Natural killer cell treated with Interleukin-12 subunit alpha and Interleukin-12 subunit beta and Interleukin-15 and Interleukin-18, amount 100 ng/mL, for 72 hours (primary cell): Measurements from ENCODE around the gene ADAMTS12. TPM values are rescaled to one million over a fixed set of nuclear protein-coding genes. Genes with fewer than 3 reads are reported as not detected.

Experiments used
- ATAC-seq, 2 donors: fragments of 150-1000 bp; cut with Tn5 transposase in 1 of 2; sonication (Bioruptor Pico), chemical (Tn5 transposase) in 1 of 2; 2 replicates each; pipeline ENCODE4 v1.10.0; 2021
- DNase-seq: peaks from one replicate; pipeline ENCODE4 v3.0.0; 2022; ENCODE audit warnings: low spot score
- H3K27ac Mint-ChIP-seq, 2 donors: 1 replicate in 1 of 2; 2 replicates in 1 of 2; pipeline ENCODE4 v1.8.0; 2022; ENCODE audit warnings: mixed read lengths in 2 of 2, mild to moderate bottlenecking in 1 of 2, moderate library complexity in 1 of 2
- H3K27me3 Mint-ChIP-seq, 2 donors: 1 replicate in 1 of 2; 2 replicates in 1 of 2; pipeline ENCODE4 v1.8.0; 2022; ENCODE audit warnings: mixed read lengths in 2 of 2
- H3K36me3 Mint-ChIP-seq: one replicate; pipeline ENCODE4 v1.8.0; 2022; ENCODE audit warnings: mixed read lengths
- H3K4me1 Mint-ChIP-seq, 2 donors: 1 replicate in 1 of 2; 2 replicates in 1 of 2; pipeline ENCODE4 v1.8.0; 2022; ENCODE audit warnings: low read depth in 2 of 2, mixed read lengths in 2 of 2, mild to moderate bottlenecking in 1 of 2
- H3K4me3 Mint-ChIP-seq: one replicate; pipeline ENCODE4 v1.8.0; 2022; ENCODE audit warnings: mixed read lengths
- H3K9me3 Mint-ChIP-seq: 2 replicates; pipeline ENCODE4 v1.8.0; 2022; ENCODE audit warnings: mixed read lengths
- total RNA-seq, 2 donors: library from RNA; stranded (reverse); gene quantifications; one replicate each; pipeline ENCODE4 v1.2.3, GENCODE V29; 2022

Gene ADAMTS12
- total RNA-seq, 2 donors from 2014 or later = not detected

GRCh38 chr5:33737284-33737683, 154.5 kb downstream of the ADAMTS12 start:
- no peaks in the 10 kb centered on the region for H3K27me3 Mint-ChIP-seq
- no peaks in the 10 kb centered on the region for H3K36me3 Mint-ChIP-seq

DNA sequence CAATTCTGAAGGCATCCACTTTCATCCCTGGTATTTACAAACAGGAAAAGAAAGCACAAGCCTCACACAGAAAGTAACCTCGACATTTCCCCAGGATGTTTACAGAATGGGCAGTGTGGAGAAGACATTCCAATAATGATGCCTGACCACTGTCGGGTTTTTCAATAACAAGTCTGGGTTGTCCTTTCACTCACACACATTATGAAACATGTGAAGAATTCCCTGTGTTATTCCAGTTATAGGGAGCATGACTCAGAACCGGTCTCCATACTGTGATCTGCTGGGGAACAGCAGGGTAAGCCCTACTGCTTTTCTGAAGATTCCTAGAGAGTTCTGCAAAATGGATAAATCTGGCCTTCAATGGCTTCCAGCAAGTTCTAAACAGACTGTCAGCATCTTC, 155.3 kb downstream of the ADAMTS12 start:
- ATAC-seq (no peak), DNase-seq (no peak)
- H3K4me1 Mint-ChIP-seq = no peaks in the 10 kb centered on the region
- no peaks in the 10 kb centered on the region for H3K36me3 Mint-ChIP-seq
- no peak overlapping the region for H3K4me3 Mint-ChIP-seq
- no peaks in the 10 kb centered on the region for H3K27me3 Mint-ChIP-seq
- no peaks in the 10 kb centered on the region for H3K9me3 Mint-ChIP-seq
- no peak overlapping the region for H3K27ac Mint-ChIP-seq

More at GRCh38 chr5:33737284-33737683, 154.5 kb downstream of the ADAMTS12 start:
- Mint-ChIP-seq H3K4me3 (no peak overlapping the region), H3K4me1 (no peaks in the 10 kb centered on the region), H3K27ac (no peak overlapping the region), H3K9me3 (no peaks in the 10 kb centered on the region)
- ATAC-seq (no peak), DNase-seq (no peak)

GRCh38 chr5:33735072-33735471, 156.7 kb downstream of the ADAMTS12 start:
- no peak for ATAC-seq
- Mint-ChIP-seq H3K9me3 (no peaks in the 10 kb centered on the region), H3K27me3 (peaks cover 0 to 4% of the 10 kb centered on the region in 2 donors), H3K27ac (no peak overlapping the region), H3K4me3 (no peak overlapping the region), H3K4me1 (no peaks in the 10 kb centered on the region), H3K36me3 (no peaks in the 10 kb centered on the region)
- no peak for DNase-seq

DNA sequence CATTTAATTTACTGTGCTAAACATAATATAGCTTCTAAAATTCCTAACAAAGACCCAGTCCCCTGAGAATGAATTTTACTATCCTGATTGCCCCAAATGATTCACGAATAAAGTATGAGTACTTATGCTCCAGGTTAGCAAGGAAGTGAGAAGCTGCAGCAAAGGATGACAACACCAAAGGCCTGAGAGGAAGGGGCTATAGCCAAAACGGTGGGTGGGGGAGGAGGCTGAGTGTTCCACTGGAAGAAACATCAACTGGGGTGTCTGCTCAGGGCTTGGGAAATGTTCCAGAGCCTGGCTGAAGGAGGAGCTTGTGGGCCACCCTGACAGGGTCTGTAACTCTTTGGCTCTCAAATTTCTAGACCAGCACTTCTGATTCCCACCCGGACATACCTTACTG, 157.3 kb downstream of the ADAMTS12 start:
- DNase-seq = no peak
- H3K36me3 Mint-ChIP-seq = no peaks in the 10 kb centered on the region
- ATAC-seq = no peak
- H3K4me1 Mint-ChIP-seq = no peaks in the 10 kb centered on the region
- no peak overlapping the region for H3K4me3 Mint-ChIP-seq
- no peaks in the 10 kb centered on the region for H3K9me3 Mint-ChIP-seq
- peaks cover 0 to 4% of the 10 kb centered on the region in 2 donors for H3K27me3 Mint-ChIP-seq
- no peak overlapping the region for H3K27ac Mint-ChIP-seq

DNA sequence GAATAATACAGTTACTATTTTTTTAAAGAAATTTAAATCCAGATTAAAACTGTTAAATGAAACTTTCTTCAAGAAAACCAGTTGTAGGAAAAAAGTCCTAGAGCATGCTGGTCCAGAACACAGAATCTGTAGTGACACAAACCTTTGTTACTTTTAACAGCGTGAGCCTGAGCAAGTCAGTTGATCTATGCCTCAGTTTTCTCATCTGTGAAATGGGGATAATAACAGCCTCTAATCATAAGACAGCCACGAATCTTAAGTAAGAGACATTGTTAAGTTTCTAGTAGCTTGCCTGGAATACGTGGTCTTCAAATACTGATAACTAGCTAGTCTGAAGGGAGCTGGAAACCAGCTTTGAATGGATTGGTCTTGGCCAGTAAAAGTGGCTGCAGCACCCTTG, 158.6 kb downstream of the ADAMTS12 start:
- Mint-ChIP-seq H3K4me3 (no peak overlapping the region), H3K27ac (no peak overlapping the region), H3K9me3 (no peaks in the 10 kb centered on the region), H3K36me3 (no peaks in the 10 kb centered on the region), H3K27me3 (peaks cover 0 to 4% of the 10 kb centered on the region in 2 donors), H3K4me1 (no peaks in the 10 kb centered on the region)
- no peak for DNase-seq
- no peak for ATAC-seq

GRCh38 chr5:33726422-33727165, 165.2 kb downstream of the ADAMTS12 start:
- H3K4me3 Mint-ChIP-seq = no peak overlapping the region
- no peak for ATAC-seq

GRCh38 chr5:33725806-33726205, 166.0 kb downstream of the ADAMTS12 start:
- H3K9me3 Mint-ChIP-seq = peaks cover 9% of the 10 kb centered on the region
- H3K4me3 Mint-ChIP-seq = no peak overlapping the region
- no peaks in the 10 kb centered on the region for H3K36me3 Mint-ChIP-seq
- peaks cover 0 to 4% of the 10 kb centered on the region in 2 donors for H3K27me3 Mint-ChIP-seq
- DNase-seq (no peak), ATAC-seq (no peak)
- no peak overlapping the region for H3K27ac Mint-ChIP-seq
- H3K4me1 Mint-ChIP-seq = no peaks in the 10 kb centered on the region

More at GRCh38 chr5:33726422-33727165, 165.2 kb downstream of the ADAMTS12 start:
- Mint-ChIP-seq H3K4me1 (no peaks in the 10 kb centered on the region), H3K27ac (no peak overlapping the region), H3K27me3 (peaks cover 0 to 4% of the 10 kb centered on the region in 2 donors), H3K36me3 (no peaks in the 10 kb centered on the region), H3K9me3 (peaks cover 7% of the 10 kb centered on the region)
- DNase-seq = no peak

DNA sequence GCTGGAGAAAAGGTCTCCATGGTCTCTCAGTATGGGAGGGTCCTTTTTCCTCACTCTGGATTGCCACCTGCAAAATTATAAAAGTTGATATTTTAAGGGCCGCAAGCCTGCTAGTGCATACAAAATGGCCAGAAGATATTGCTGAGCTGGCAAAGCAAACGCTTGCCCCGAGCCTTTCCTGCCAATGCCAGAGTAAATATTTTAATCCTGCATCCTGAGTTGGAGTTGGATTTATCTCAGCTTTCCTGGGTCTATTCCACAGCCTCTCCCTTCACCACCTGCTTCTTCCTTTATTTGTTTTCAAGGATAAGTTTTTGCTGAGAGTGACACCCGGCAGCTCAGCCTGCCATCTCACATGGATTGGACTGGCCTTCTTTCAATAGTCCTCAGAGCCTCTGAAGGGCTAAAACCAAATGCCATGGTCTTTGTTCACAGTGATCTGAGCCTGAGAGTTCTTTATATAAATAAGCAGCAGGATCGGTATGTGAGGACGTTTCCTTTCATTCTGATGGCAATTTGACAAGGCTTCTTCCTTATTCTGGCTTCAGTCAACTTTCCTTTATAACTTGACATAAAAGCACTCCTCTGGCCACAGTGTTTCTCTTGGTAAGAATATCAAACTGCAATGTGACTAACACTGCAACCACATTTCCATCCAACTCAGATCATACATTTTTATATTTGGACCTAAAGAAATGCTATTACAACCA, 170.1 kb downstream of the ADAMTS12 start:
- no peaks in the 10 kb centered on the region for H3K27me3 Mint-ChIP-seq
- ATAC-seq = no peak
- H3K4me1 Mint-ChIP-seq = no peaks in the 10 kb centered on the region
- H3K9me3 Mint-ChIP-seq = peaks cover 11% of the 10 kb centered on the region
- H3K27ac Mint-ChIP-seq = no peak overlapping the region
- no peaks in the 10 kb centered on the region for H3K36me3 Mint-ChIP-seq
- no peak for DNase-seq
- H3K4me3 Mint-ChIP-seq = no peak overlapping the region

DNA sequence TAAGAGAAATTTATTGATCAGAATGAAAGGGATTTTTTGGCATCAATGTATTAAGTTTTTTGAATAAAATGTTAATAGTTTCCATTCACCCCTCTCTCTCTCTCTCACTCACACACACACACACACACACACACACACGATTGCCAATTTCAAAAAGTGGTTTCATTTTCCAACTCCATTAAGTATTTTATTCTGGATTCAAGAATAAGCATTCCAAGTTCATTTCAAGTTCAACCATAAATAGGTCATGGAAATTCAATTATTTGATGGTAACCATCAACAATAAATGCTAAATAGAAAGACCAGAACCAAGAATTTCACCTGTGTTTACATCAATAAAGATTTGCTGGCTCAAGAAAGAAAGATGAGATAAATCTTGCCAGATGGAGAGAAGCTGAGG, 171.6 kb downstream of the ADAMTS12 start:
- H3K4me1 Mint-ChIP-seq = no peaks in the 10 kb centered on the region
- peaks cover 11% of the 10 kb centered on the region for H3K9me3 Mint-ChIP-seq
- no peak overlapping the region for H3K27ac Mint-ChIP-seq
- no peak for ATAC-seq
- DNase-seq = no peak
- H3K4me3 Mint-ChIP-seq = no peak overlapping the region
- no peaks in the 10 kb centered on the region for H3K36me3 Mint-ChIP-seq
- H3K27me3 Mint-ChIP-seq = no peaks in the 10 kb centered on the region

DNA sequence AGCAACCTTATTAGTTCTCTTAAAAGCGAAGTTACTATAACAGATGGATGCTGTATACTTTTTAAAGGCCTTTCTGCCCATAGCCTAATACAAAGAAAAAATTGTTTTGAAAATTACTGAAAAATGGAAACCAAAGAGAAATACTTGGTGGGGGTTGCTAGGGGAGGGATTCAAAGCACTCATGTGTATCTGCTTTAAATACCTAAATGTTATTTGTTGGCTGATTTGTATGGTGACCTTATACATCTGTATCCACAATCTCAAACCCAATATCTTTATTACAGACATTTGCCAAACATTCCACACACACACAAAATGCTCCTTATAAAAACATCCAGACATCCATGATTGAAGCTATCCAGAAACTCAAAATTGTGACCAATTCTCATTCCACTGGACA, 172.0 kb downstream of the ADAMTS12 start:
- Mint-ChIP-seq H3K36me3 (no peaks in the 10 kb centered on the region), H3K4me1 (no peaks in the 10 kb centered on the region), H3K27ac (no peak overlapping the region), H3K9me3 (peaks cover 11% of the 10 kb centered on the region), H3K4me3 (no peak overlapping the region), H3K27me3 (no peaks in the 10 kb centered on the region)
- DNase-seq (no peak), ATAC-seq (no peak)

DNA sequence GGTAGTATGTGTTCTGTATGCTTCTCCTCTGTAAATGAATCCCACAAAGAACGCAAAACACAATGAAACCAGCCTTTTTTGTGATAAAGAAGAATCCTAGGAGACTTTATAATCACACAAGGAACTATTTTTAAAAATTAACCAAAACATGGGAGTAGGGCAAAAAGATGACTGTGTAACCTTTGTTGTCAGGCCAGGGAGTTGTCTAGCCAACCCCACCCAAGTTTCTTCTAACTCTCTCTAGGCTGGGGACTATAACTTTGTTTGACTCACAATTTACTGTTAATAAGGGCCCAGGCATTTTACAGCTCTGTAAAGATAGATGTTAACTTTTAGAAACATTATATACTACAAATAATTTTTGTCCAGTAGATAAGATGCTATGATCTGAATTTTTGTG, 176.1 kb downstream of the ADAMTS12 start:
- Mint-ChIP-seq H3K4me3 (no peak overlapping the region), H3K36me3 (no peaks in the 10 kb centered on the region), H3K27me3 (no peaks in the 10 kb centered on the region), H3K4me1 (no peaks in the 10 kb centered on the region), H3K9me3 (peaks cover 6% of the 10 kb centered on the region), H3K27ac (no peak overlapping the region)
- DNase-seq (no peak), ATAC-seq (no peak)

DNA sequence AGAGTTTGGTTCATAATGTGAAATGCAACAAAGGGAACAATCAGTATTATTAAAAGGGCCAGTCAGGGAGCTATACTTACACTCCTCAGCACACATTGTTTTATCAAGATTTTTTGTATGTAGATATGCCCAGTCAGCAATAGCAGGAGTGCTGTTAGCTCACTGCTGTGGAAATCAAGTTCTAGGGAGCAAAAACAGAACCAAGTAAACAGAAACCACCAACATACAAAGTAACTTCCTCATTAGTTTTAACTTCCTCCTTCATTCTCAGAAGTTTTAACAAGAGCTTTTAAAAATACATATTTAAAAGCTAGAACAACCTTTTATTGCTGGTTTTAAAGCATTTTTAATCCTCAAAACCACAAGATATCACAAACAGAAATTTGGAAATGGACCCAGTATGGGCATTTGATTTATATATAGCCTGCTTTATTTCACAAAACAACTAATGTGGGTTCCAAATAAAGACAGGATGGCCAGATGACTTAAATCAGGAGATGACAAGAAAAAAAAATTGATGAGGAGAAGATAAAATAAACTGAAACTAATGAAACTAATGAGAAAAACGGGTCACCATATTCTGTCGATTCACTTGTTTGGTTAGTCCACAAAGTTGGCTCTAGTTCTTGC, 178.5 kb downstream of the ADAMTS12 start:
- Mint-ChIP-seq H3K27ac (no peak overlapping the region), H3K4me3 (no peak overlapping the region), H3K27me3 (no peaks in the 10 kb centered on the region), H3K36me3 (no peaks in the 10 kb centered on the region), H3K9me3 (peaks cover 6% of the 10 kb centered on the region), H3K4me1 (no peaks in the 10 kb centered on the region)
- DNase-seq (no peak), ATAC-seq (no peak)

DNA sequence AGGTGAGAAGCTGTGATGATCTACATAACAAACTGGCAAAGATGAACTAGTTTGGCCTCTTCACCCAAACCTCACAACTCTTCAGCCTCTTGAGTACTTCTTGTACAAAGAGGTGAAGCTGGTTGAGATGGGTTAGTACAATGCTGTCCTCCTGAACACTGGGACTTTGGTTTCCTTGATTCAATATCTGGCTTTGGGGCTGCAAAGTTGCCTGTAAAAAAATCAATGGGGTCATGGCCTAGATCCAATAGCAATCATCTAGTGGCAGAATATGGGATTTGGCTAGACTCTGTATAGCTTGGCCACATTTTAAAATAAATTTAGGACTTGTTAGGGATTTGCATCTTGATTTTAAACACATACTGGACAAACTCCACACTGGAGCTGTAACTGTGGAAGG, 179.1 kb downstream of the ADAMTS12 start:
- Mint-ChIP-seq H3K9me3 (peaks cover 9% of the 10 kb centered on the region), H3K4me1 (no peaks in the 10 kb centered on the region), H3K4me3 (no peak overlapping the region), H3K27me3 (no peaks in the 10 kb centered on the region), H3K27ac (no peak overlapping the region), H3K36me3 (no peaks in the 10 kb centered on the region)
- ATAC-seq (no peak), DNase-seq (no peak)

DNA sequence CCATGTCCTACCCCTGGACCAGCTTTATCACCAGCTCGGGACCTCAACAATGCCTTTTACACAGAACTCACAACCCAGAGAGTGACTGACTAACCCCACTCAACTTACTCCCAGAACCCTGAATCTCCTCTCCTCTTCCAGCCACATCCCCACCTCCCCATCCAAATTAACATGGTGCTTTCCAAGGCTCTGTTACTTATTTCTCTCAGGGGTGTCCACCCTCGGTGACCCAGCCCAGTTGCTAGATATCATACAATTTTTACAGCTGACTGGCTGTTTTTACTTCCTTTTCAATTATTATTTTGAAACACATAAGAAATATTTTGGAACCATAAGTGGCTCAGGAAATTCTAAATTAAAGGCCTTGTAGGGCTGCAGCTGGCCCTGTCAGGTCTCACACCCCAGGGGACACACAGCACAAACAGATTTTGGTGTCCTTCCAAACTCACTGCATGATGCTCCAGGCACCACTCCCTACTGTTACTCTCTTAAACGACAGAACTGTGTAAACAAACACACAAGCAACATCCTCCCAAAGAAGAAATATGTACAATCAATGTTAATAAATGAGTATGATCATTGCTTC, 180.6 kb downstream of the ADAMTS12 start:
- Mint-ChIP-seq H3K27me3 (no peaks in the 10 kb centered on the region), H3K4me3 (no peak overlapping the region), H3K27ac (no peak overlapping the region), H3K36me3 (peaks cover 11% of the 10 kb centered on the region), H3K4me1 (no peaks in the 10 kb centered on the region), H3K9me3 (peaks cover 16% of the 10 kb centered on the region)
- ATAC-seq (no peak), DNase-seq (no peak)
